A673 (cell line): ENCODE measurements around the gene IL17REL.

Experiments
- CTCF ChIP-seq: fragments of 300-800, 200-600 bp; sonication (generic); conservative IDR thresholded peaks from 2 replicates; pipeline ENCODE4 v1.5.1; 2017; ENCODE audit warnings: low read depth, mild to moderate bottlenecking, antibody characterized with exemption, low read length, moderate library complexity, mixed read lengths
- EZH2 ChIP-seq: fragments of 200-600 bp; sonication (generic); IDR thresholded peaks from 2 replicates; pipeline ENCODE4 v1.6.1; 2017; ENCODE audit warnings: borderline replicate concordance, low read depth, mild to moderate bottlenecking, mixed read lengths, antibody characterized with exemption, low read length; ENCODE audit not compliant: poor library complexity, severe bottlenecking

DNA sequence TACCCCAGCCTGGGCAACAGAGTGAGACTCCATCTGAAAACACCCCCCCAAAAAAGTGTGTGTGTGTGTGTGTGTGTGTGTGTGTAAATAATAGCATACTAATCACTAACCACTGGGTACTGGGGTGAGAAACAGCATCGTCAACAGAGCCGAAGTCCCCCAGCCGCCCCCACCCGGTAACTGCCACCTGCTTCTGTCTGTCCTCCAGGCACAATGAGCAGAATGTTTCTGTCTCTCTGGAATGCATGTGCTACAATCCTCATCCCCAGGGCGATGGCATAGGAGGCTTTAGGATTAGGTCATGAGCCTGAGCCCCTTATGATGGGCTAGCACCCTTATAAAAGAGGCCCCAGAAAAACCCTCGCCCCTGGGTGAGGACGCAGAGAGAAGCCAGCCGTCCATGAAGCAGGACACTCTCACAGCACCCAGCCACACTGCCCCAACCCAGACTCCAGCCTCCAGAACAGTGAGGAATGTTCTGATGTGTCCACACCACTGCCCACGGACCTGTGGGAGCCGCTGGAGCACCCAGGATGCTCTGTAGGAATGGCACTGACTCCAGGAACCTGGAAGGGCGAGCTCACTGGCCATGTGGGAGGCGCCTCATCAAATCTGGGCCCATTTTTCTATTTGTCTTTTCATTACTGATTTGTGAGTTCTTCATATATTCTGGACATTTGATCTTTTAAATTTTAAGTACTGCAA lies 35.6 kb upstream of the IL17REL start:
- TF ChIP-seq CTCF (no peak), EZH2 (no peak)
